Astrocyte (in vitro differentiated cells and primary cell): ENCODE measurements around the gene TGM5. TPM values are rescaled to one million over a fixed set of nuclear protein-coding genes. Genes with fewer than 3 reads are reported as not detected.

Experiments used
- DNase-seq: peaks from one replicate; pipeline ENCODE4 v3.0.0-alpha.2; 2010; ENCODE audit warnings: low read depth
- FAIRE-seq: peaks from 2 replicates; lab custom pipeline; 2011; peaks lifted over from hg19 to GRCh38; lab: Jason Lieb, UNC
- H2AFZ ChIP-seq: 2 replicates; pipeline ENCODE4 v1.6.0; 2012; ENCODE audit warnings: low read depth, low read length, inconsistent platforms
- H3K27ac ChIP-seq: 2 replicates; pipeline ENCODE4 v1.5.1; 2011; ENCODE audit warnings: low read depth, low read length, inconsistent platforms
- H3K27me3 ChIP-seq: 2 replicates; pipeline ENCODE4 v1.6.0; 2011; ENCODE audit warnings: low read length, inconsistent platforms; ENCODE audit not compliant: insufficient read depth
- H3K36me3 ChIP-seq: 2 replicates; pipeline ENCODE4 v1.5.1; 2011; ENCODE audit warnings: low read length, inconsistent platforms; ENCODE audit not compliant: insufficient read depth
- H3K4me1 ChIP-seq: 2 replicates; pipeline ENCODE4 v1.5.1; 2011; ENCODE audit warnings: low read length, inconsistent platforms; ENCODE audit not compliant: insufficient read depth
- H3K4me2 ChIP-seq: 2 replicates; pipeline ENCODE4 v1.6.0; 2012; ENCODE audit warnings: low read length, inconsistent platforms
- H3K4me3 ChIP-seq: 2 replicates; pipeline ENCODE4 v1.5.1; 2011; ENCODE audit warnings: low read depth, mild to moderate bottlenecking, low read length, inconsistent platforms; ENCODE audit not compliant: insufficient read depth
- H3K79me2 ChIP-seq: 2 replicates; pipeline ENCODE4 v1.6.0; 2012; ENCODE audit warnings: mild to moderate bottlenecking, low read length, inconsistent platforms; ENCODE audit not compliant: insufficient read depth
- H3K9ac ChIP-seq: 2 replicates; pipeline ENCODE4 v1.6.0; 2012; ENCODE audit warnings: mild to moderate bottlenecking, low read length, inconsistent platforms
- H3K9me3 ChIP-seq: 2 replicates; pipeline ENCODE4 v1.5.1; 2012; ENCODE audit warnings: low read depth, mild to moderate bottlenecking, low read length, inconsistent platforms; ENCODE audit not compliant: insufficient read depth
- H4K20me1 ChIP-seq: 2 replicates; pipeline ENCODE4 v1.6.0; 2012; ENCODE audit warnings: low read length, inconsistent platforms; ENCODE audit not compliant: insufficient read depth
- H3K27ac Mint-ChIP-seq: one replicate; pipeline ENCODE4 v1.8.0; 2021; ENCODE audit warnings: mild to moderate bottlenecking, mixed read lengths; ENCODE audit not compliant: unreplicated experiment
- H3K27me3 Mint-ChIP-seq: one replicate; pipeline ENCODE4 v1.8.0; 2021; ENCODE audit warnings: low read depth, mixed read lengths; ENCODE audit not compliant: unreplicated experiment
- H3K36me3 Mint-ChIP-seq: one replicate; pipeline ENCODE4 v1.8.0; 2021; ENCODE audit warnings: low read depth, mixed read lengths; ENCODE audit not compliant: unreplicated experiment
- H3K4me1 Mint-ChIP-seq: one replicate; pipeline ENCODE4 v1.8.0; 2021; ENCODE audit warnings: low read depth, mixed read lengths; ENCODE audit not compliant: unreplicated experiment
- H3K4me3 Mint-ChIP-seq: one replicate; pipeline ENCODE4 v1.8.0; 2021; ENCODE audit warnings: mild to moderate bottlenecking, moderate library complexity, mixed read lengths; ENCODE audit not compliant: unreplicated experiment
- H3K9me3 Mint-ChIP-seq: one replicate; pipeline ENCODE4 v1.8.0; 2021; ENCODE audit warnings: mild to moderate bottlenecking, mixed read lengths; ENCODE audit not compliant: unreplicated experiment
- CTCF ChIP-seq: IDR thresholded peaks from 2 replicates; pipeline ENCODE4 v1.5.1; 2011; ENCODE audit warnings: low read depth, mild to moderate bottlenecking, inconsistent platforms, low read length, moderate library complexity; ENCODE audit not compliant: insufficient read depth
- EZH2 ChIP-seq: IDR thresholded peaks from 2 replicates; pipeline ENCODE4 v1.6.1; 2012; ENCODE audit warnings: mild to moderate bottlenecking, low read length, inconsistent platforms; ENCODE audit not compliant: insufficient read depth
- total RNA-seq: library from RNA; stranded (reverse); gene quantifications from 2 replicates; pipeline ENCODE4 v1.2.1, GENCODE V29; 2021

Gene TGM5
- total RNA-seq, 1 donor from 2014 or later: 0.16 TPM

GRCh38 chr15:43302205-43302817, 35.6 kb upstream of the TGM5 start, which contains the start of gene TGM7:
Gene TGM7 (minus strand): TSS chr15:43302255.
- Histone ChIP-seq H3K9me3 (no peaks in the 10 kb centered on the region), H3K4me1 (no peaks in the 10 kb centered on the region), H3K9ac (no peak within 1 kb of the TSS), H3K4me2 (no peak within 1 kb of the TSS), H3K36me3 (no peaks in the 10 kb centered on the region), H3K27ac (no peak within 1 kb of the TSS), H4K20me1 (no peaks in the 10 kb centered on the region), H3K27me3 (peaks cover 21% of the 10 kb centered on the region), H2AFZ (no peak within 1 kb of the TSS), H3K79me2 (no peaks in the 10 kb centered on the region), H3K4me3 (no peak within 1 kb of the TSS)
- no peaks in the 10 kb centered on the region for H3K4me1 Mint-ChIP-seq
- DNase-seq: no peak
- H3K4me3 Mint-ChIP-seq: no peak within 1 kb of the TSS
- TF ChIP-seq CTCF: no peak
- TF ChIP-seq EZH2: no peak
- peaks cover 2% of the 10 kb centered on the region for H3K9me3 Mint-ChIP-seq
- no peak within 1 kb of the TSS for H3K27ac Mint-ChIP-seq
- no peaks in the 10 kb centered on the region for H3K36me3 Mint-ChIP-seq
- no peak for FAIRE-seq
- H3K27me3 Mint-ChIP-seq: peaks cover 35% of the 10 kb centered on the region

GRCh38 chr15:43299884-43300283, 33.2 kb upstream of the TGM5 start:
- DNase-seq: no peak
- H3K27me3 Mint-ChIP-seq: peaks cover 27% of the 10 kb centered on the region

More at GRCh38 chr15:43299884-43300283, 33.2 kb upstream of the TGM5 start:
- Mint-ChIP-seq H3K27ac (no peak overlapping the region), H3K36me3 (no peaks in the 10 kb centered on the region), H3K4me3 (no peak overlapping the region), H3K4me1 (no peaks in the 10 kb centered on the region), H3K9me3 (peaks cover 2% of the 10 kb centered on the region)
- Histone ChIP-seq H3K27ac (no peak overlapping the region), H3K4me3 (no peak overlapping the region), H2AFZ (no peak overlapping the region), H3K9ac (no peak overlapping the region), H4K20me1 (no peaks in the 10 kb centered on the region), H3K27me3 (peaks cover 9% of the 10 kb centered on the region), H3K36me3 (no peaks in the 10 kb centered on the region), H3K79me2 (no peaks in the 10 kb centered on the region), H3K4me1 (no peaks in the 10 kb centered on the region), H3K4me2 (no peak overlapping the region), H3K9me3 (no peaks in the 10 kb centered on the region)
- TF ChIP-seq CTCF (no peak), EZH2 (no peak)
- no peak for FAIRE-seq
